ENCODE data around the gene SORCS2.

Gene SORCS2

DNA sequence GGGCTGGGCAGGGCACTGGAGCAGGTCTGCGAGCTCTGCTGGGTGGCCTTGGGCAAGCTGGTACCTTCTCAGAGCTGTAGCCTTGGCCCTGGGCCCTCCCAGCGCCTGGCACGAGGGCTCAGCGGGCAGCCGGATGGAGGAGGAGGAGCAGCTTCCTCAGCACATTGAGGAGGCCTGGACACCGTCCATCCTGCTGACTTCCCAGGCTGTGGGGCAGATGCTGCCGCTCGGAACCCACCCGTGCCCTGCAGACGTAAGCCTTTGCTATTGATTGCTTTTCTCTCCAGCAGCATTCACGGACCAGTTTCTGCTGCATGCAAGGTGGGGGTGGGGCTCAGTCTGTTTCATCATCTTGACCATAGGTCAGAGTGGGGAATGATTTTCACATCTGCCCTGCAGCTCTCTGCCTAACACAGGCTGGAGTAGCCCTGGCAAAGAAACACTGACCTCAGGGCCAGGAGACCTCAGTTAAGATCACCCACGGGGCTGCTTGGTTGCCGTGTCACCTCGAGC, 323.1 kb downstream of the SORCS2 start:
- TF ChIP-seq, protein P1, sequence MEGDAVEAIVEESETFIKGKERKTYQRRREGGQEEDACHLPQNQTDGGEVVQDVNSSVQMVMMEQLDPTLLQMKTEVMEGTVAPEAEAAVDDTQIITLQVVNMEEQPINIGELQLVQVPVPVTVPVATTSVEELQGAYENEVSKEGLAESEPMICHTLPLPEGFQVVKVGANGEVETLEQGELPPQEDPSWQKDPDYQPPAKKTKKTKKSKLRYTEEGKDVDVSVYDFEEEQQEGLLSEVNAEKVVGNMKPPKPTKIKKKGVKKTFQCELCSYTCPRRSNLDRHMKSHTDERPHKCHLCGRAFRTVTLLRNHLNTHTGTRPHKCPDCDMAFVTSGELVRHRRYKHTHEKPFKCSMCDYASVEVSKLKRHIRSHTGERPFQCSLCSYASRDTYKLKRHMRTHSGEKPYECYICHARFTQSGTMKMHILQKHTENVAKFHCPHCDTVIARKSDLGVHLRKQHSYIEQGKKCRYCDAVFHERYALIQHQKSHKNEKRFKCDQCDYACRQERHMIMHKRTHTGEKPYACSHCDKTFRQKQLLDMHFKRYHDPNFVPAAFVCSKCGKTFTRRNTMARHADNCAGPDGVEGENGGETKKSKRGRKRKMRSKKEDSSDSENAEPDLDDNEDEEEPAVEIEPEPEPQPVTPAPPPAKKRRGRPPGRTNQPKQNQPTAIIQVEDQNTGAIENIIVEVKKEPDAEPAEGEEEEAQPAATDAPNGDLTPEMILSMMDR (IDR thresholded peaks at IDR 0.05; ENCODE audit: insufficient read depth, low read length, missing control alignments), result no peak
- DNase-seq (ENCODE audit: low read depth, low spot score), result no peak
- ChIA-PET POLR2A (no interaction called here), CTCF (no interaction called here)
- H3K4me3 ChIP-seq (ENCODE audit: low read depth, low read length), result no peak overlapping the region

DNA sequence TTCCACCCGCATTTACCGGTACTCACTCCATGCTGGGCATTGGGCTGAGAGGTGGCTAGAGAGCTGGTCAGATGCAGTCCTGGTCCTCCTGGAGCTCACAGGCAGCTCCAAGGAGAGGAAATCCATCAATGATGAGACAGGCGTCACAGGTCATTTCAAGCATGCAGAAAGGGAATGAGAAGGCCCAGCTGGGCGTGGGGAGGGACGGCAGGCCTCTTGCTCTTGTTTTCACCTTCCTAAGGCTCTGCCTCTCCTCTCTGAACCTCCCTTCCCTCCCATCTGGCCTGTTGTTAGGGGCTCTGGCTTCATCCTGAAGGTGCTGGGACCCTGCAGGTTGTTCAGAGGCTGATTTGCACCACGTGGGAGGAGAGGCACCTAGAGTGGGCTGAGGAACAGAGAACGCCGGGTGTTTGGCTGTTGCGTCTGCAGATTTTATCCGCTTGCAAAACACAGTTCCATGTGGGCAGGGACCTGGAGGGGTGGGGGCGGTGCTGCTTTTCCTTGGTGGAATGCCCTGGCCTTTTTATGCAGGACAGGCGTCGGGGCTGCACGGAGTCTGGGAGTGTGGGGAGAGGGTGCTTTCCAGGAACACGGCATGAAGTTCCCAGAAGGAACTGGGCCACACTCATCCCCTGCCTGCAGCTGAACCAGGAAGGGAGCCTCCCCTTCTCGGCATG, 323.9 kb downstream of the SORCS2 start:
- ChIA-PET POLR2A (no interaction called here), CTCF (no interaction called here)
- no peak for DNase-seq (ENCODE audit: low read depth, low spot score)
- H3K4me3 ChIP-seq (ENCODE audit: low read depth, low read length), result no peak overlapping the region
- TF ChIP-seq, protein P1 (IDR thresholded peaks at IDR 0.05; ENCODE audit: insufficient read depth, low read length, missing control alignments), result no peak

DNA sequence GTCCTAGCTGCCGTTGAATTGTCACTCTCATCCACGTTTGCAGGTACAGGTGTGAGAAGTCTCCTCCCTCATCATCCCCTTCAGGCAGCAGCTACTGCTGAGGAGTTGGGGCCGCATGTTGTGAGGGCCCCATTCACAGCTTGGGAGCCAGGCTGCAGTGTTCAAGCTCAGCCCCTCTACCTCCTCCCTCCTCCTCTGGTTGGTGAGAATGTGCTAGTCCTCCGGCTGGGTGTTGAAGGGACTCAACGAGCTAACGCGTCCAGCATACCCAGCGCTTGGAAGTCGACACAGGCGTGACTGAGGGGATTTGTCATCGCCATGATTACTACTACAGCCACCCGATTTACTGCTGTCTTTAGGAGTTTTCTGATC, 324.4 kb downstream of the SORCS2 start:
- TF ChIP-seq, protein P1 (IDR thresholded peaks at IDR 0.05; ENCODE audit: insufficient read depth, low read length, missing control alignments), result no peak
- POLR2A ChIA-PET, result no interaction called here
- DNase-seq (ENCODE audit: low read depth, low spot score), result no peak
- CTCF ChIA-PET, result no interaction called here
- H3K4me3 ChIP-seq (ENCODE audit: low read depth, low read length), result no peak overlapping the region

DNA sequence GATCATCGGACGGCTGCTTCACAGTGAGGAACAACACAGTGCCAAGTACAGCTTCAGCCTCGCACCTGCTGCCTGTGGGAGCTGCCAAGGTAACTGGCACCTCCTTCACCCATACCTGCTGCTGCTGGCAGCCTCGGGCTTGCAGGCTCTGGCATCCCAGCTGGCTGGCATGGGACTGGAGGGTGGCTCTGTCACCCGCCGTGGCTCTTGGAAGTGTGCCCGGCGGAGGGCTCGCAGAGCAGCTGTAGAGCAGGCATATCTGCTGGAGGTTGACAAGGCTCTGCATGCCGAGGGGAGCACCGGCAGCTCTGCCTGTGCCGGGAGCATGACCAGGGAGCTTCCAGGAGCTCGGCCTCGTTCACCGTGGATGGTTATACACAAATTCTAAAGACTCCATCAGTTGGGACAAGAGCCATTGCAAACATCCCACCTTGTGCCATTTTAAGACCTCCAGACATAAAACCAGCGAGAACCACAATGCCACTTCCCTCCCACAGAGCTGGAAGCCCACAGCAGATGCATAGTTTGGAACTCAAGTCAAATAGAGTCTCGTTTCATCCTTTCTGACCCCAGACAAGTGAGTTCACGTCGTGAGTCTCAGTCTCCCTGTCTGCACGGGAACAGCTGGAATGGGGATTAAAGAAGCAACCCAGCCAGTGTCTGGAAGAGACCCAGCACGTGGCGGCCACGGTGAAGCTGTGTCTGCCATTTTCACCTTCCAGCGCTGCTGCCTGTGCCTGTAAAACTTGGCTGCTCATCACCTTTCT, 326.7 kb downstream of the SORCS2 start:
- DNase-seq (ENCODE audit: low read depth, low spot score), result no peak
- ChIA-PET POLR2A (no interaction called here), CTCF (no interaction called here)
- TF ChIP-seq, protein P1 (IDR thresholded peaks at IDR 0.05; ENCODE audit: insufficient read depth, low read length, missing control alignments), result no peak
- H3K4me3 ChIP-seq (ENCODE audit: low read depth, low read length), result no peak overlapping the region

DNA sequence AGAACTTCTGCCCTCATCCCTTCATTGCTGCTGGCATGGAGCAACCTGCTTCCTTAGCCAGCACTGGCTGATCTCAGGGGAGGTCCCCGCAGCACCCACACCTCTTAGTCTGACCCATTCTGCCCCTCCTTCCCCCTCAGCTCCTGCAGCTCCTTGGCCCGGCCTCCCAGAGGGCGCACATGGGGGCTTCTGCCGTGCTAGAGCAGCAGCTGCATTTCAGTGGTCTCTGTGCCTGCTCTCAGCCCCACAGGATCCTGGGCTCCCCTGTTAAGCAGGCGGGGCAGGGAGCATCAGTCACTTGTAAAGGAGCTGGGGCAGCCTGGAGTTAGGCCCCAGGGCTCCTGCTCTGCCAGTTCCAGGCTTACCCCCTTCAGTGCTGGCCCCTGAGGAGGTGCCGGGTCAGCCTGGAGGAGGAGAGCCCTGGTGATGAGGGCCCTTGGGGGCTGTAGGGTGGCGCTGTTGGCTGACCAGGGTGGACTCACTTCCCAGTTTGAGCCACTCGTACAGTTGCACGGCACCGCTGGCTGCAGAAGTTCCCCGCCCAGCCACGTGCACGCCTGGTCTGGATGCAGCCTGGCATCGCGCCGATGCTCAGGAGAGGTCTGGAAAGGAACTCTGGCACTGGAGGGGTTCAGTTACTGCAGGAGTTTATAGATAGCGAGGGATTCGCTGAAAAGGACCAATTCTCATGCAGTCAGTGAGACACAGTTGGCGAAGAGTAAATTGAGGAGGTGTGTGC, 327.5 kb downstream of the SORCS2 start:
- ChIA-PET CTCF (no interaction called here), POLR2A (no interaction called here)
- no peak for DNase-seq (ENCODE audit: low read depth, low spot score)
- TF ChIP-seq, protein P1 (IDR thresholded peaks at IDR 0.05; ENCODE audit: insufficient read depth, low read length, missing control alignments), result no peak
- H3K4me3 ChIP-seq (ENCODE audit: low read depth, low read length), result no peak overlapping the region

DNA sequence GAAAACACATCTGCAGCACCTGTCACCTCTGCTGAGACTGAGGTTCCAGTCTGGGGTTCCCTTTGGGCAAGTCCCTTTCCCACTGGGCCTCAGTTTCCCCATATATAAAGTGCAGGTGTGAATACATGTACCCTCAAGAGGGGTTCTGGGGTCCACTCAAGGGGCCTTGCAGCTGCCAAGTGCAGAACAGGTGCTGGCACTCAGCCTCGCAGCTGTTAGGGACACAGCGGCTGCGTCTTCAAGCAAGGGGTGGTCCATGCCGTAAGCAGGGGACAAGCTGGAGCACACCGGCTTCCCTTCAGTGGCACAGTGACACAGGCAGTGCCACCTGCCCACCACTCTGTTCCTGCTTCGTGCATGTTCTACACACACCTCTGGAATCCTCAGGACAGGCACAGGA, 329.3 kb downstream of the SORCS2 start:
- no peak overlapping the region for H3K4me3 ChIP-seq (ENCODE audit: low read depth, low read length)
- CTCF ChIA-PET, result no interaction called here
- POLR2A ChIA-PET, result no interaction called here
- DNase-seq (ENCODE audit: low read depth, low spot score), result no peak
- TF ChIP-seq, protein P1 (IDR thresholded peaks at IDR 0.05; ENCODE audit: insufficient read depth, low read length, missing control alignments), result no peak
